Sigmoid colon (tissue), 4 donors: ENCODE data around the gene CDC42BPA.

Experiments
- EP300 ChIP-seq, 4 donors: sonication (generic); formaldehyde crosslinking; IDR thresholded peaks; one replicate each; pipeline ENCODE4 v1.6.1; 2017; ENCODE audit warnings: antibody characterized with exemption in 4 of 4
- POLR2A ChIP-seq, 2 donors: fragments of 450-650 bp; IDR thresholded peaks; one replicate each; pipeline ENCODE4 v1.6.1; 2016; ENCODE audit warnings: antibody characterized with exemption in 2 of 2, mild to moderate bottlenecking in 2 of 2, moderate library complexity in 2 of 2
- POLR2AphosphoS5 ChIP-seq, 4 donors: sonication (generic); formaldehyde crosslinking; IDR thresholded peaks; one replicate each; pipeline ENCODE4 v1.6.1; 2017; ENCODE audit warnings: antibody characterized with exemption in 4 of 4
- TF ChIP-seq, protein P1 (sequence below), 4 experiments: fragments of 450-650 bp in 3 of 4; fragments of 200-600 bp in 1 of 4; IDR thresholded peaks; one replicate each; pipeline ENCODE4 v1.5.1; 2016 to 2019; ENCODE audit warnings: antibody characterized with exemption in 4 of 4, mild to moderate bottlenecking in 3 of 4, moderate library complexity in 2 of 4

DNA sequence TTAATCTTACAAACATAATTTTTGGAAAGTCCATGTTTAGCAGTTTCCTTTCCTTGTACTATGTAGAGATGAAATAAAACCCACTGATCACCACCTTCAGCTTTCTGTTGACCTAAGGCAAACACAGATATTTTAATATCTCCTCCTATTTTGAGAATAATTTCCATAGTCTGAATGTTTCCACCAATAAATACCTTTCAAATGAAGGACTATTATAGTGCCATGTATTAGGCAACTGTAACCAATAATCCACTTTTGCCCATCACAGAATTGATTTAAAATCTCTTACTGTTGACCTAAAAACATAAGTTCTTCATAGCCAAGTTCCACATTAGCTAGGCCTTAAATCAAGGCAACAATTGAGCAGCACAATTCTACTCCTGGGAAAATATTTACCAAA lies 1.8 kb downstream of the CDC42BPA start:
- TF ChIP-seq POLR2AphosphoS5 (IDR thresholded peaks at IDR 0.05) (no peak), POLR2A (IDR thresholded peaks at IDR 0.05) (no peak), EP300 (IDR thresholded peaks at IDR 0.05) (no peak)
- TF ChIP-seq, protein P1, sequence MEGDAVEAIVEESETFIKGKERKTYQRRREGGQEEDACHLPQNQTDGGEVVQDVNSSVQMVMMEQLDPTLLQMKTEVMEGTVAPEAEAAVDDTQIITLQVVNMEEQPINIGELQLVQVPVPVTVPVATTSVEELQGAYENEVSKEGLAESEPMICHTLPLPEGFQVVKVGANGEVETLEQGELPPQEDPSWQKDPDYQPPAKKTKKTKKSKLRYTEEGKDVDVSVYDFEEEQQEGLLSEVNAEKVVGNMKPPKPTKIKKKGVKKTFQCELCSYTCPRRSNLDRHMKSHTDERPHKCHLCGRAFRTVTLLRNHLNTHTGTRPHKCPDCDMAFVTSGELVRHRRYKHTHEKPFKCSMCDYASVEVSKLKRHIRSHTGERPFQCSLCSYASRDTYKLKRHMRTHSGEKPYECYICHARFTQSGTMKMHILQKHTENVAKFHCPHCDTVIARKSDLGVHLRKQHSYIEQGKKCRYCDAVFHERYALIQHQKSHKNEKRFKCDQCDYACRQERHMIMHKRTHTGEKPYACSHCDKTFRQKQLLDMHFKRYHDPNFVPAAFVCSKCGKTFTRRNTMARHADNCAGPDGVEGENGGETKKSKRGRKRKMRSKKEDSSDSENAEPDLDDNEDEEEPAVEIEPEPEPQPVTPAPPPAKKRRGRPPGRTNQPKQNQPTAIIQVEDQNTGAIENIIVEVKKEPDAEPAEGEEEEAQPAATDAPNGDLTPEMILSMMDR (IDR thresholded peaks at IDR 0.05): no peak
